Uterus (tissue), 2 donors: ENCODE results near the gene NAXE.

Experiments used
- POLR2A ChIP-seq, 2 donors: fragments of 450-650 bp; IDR thresholded peaks; one replicate each; pipeline ENCODE4 v1.6.1; 2016; ENCODE audit warnings: antibody characterized with exemption in 2 of 2, mild to moderate bottlenecking in 1 of 2, moderate library complexity in 1 of 2
- TF ChIP-seq, protein P1 (sequence below), 4 experiments: fragments of 200-600 bp in 2 of 4; fragments of 450-650 bp in 2 of 4; sonication (generic) in 2 of 4; IDR thresholded peaks; one replicate each; pipeline ENCODE4 v1.5.1; 2016 to 2019; ENCODE audit warnings: antibody characterized with exemption in 4 of 4, mild to moderate bottlenecking in 2 of 4, moderate library complexity in 1 of 4

DNA sequence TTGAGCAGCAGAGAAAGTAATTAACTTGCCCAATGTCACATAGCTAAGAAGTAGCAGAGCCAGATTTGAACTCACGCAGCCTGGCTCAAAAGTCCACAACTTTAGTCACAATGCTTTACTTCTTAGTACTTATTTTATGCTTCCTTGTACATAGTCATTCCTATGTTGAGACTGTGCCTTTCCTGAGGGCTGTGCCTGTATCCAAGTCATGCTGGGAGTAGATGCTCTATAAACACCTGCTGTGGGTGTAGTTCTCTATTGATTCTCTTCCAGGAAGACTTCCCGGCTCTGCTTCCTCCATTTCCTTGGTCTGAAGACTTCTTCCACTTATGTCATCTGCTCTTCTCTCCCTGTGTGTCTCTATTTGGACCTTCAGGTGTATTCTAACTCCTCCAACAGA, 35.9 kb upstream of the NAXE start:
- TF ChIP-seq, protein P1, sequence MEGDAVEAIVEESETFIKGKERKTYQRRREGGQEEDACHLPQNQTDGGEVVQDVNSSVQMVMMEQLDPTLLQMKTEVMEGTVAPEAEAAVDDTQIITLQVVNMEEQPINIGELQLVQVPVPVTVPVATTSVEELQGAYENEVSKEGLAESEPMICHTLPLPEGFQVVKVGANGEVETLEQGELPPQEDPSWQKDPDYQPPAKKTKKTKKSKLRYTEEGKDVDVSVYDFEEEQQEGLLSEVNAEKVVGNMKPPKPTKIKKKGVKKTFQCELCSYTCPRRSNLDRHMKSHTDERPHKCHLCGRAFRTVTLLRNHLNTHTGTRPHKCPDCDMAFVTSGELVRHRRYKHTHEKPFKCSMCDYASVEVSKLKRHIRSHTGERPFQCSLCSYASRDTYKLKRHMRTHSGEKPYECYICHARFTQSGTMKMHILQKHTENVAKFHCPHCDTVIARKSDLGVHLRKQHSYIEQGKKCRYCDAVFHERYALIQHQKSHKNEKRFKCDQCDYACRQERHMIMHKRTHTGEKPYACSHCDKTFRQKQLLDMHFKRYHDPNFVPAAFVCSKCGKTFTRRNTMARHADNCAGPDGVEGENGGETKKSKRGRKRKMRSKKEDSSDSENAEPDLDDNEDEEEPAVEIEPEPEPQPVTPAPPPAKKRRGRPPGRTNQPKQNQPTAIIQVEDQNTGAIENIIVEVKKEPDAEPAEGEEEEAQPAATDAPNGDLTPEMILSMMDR (IDR thresholded peaks at IDR 0.05), result no peak
- no peak for TF ChIP-seq POLR2A (IDR thresholded peaks at IDR 0.05)
